Right lobe of liver (tissue), 6 donors: ENCODE measurements around the gene NSMF. TPM values are rescaled to one million over a fixed set of nuclear protein-coding genes. Genes with fewer than 3 reads are reported as not detected.
"Not testable (repeated sequence)": the region's sequence is repeated elsewhere in the genome, so short reads cannot be mapped to it uniquely, and the experiment has no call there.

Experiments used
- ATAC-seq, 4 donors: fragments of 200-7000 bp; cut with Tn5 transposase; one replicate each; pipeline ENCODE4 v1.9.1; 2020; ENCODE audit warnings: mild to moderate bottlenecking in 4 of 4, moderate library complexity in 4 of 4
- DNase-seq, 3 donors: peaks; one replicate each; pipeline ENCODE4 v3.0.0-alpha.2; 2020
- H3K27ac ChIP-seq, 3 donors: fragments of 200-600 bp; one replicate each; pipeline ENCODE4 v1.8.0; 2022
- H3K27me3 ChIP-seq, 2 donors: fragments of 200-600 bp; one replicate each; pipeline ENCODE4 v1.8.0; 2022
- H3K36me3 ChIP-seq, 4 donors: fragments of 200-600 bp; sonication (generic) in 1 of 4; one replicate each; pipeline versions ENCODE4 v1.5.1 to v1.8.0; 2017 to 2022; ENCODE audit warnings: control low read depth in 1 of 4
- H3K4me1 ChIP-seq, 4 donors: fragments of 200-600 bp; sonication (generic) in 1 of 4; one replicate each; pipeline versions ENCODE4 v1.5.1 to v1.8.0; 2017 to 2022; ENCODE audit warnings: control low read depth in 1 of 4
- H3K4me3 ChIP-seq, 3 donors: fragments of 200-600 bp; one replicate each; pipeline ENCODE4 v1.8.0; 2022
- H3K9me3 ChIP-seq, 4 donors: fragments of 200-600 bp; sonication (generic) in 1 of 4; one replicate each; pipeline versions ENCODE4 v1.5.1 to v1.8.0; 2017 to 2022; ENCODE audit warnings: control low read depth in 1 of 4
- POLR2A ChIP-seq: fragments of 450-650 bp; IDR thresholded peaks from one replicate; pipeline ENCODE4 v1.6.1; 2017; ENCODE audit warnings: antibody characterized with exemption, mild to moderate bottlenecking
- WGBS: methylation state at CpG from one replicate; pipeline ENCODE4 v1.1.6; 2018; ENCODE audit warnings: low coverage, low lambda C conversion rate; ENCODE audit not compliant: insufficient coverage; ENCODE audit errors: missing lambda C conversion rate; 5-methylcytosine and 5-hydroxymethylcytosine counted together
- intact Hi-C, 2 donors: fragments of 100-400 bp; cut with DNase I; formaldehyde crosslinking; loops; one replicate each; pipeline versions ENCODE4 v1.11.2 to v1.14.1; 2022
- total RNA-seq, 6 experiments: library from RNA; depleted of rRNA in 2 of 6; stranded (reverse); fragments of >200 nt in 2 of 6; fragmentation: NEBNext Ultra II Directional in 3 of 6; extraction: Animal tissue kit (Norgen Biotek cat#: 25700) in 3 of 6; gene quantifications; one replicate each; pipeline versions ENCODE4 v1.1.0 to v1.2.4, GENCODE V29; 2016 to 2023
- TF ChIP-seq, protein P1 (sequence below), 4 donors: fragments of 200-600 bp in 3 of 4; fragments of 450-650 bp in 1 of 4; IDR thresholded peaks; one replicate each; pipeline versions ENCODE4 v1.5.1 to v1.8.0; 2016 to 2022; ENCODE audit warnings: antibody characterized with exemption in 4 of 4, mild to moderate bottlenecking in 2 of 4
- donor health status: DM: no; HTN: yes; CAD: no.
- donor health status: DM: no; HTN: no; CAD: no.
- donor health status: DM: no; HTN: no; CAD: no.
- donor health status: DM: no; HTN: yes; CAD: no.
- donor health status: DM: no; HTN: yes; CAD: no.

Gene NSMF
- total RNA-seq, 6 experiments from 2014 or later = 15.6 to 55.4 (median 20.1) TPM

GRCh38 chr9:137412431-137412830 is 46.7 kb downstream of the NSMF start:
- Histone ChIP-seq H3K36me3 (no peaks in the 10 kb centered on the region), H3K4me1 (peaks cover 0 to under 1% (median 0%) of the 10 kb centered on the region in 4 donors), H3K27ac (peak overlapping the region; percentile 26 to 70 (median 29)), H3K4me3 (no peak overlapping the region), H3K27me3 (no peaks in the 10 kb centered on the region), H3K9me3 (no peaks in the 10 kb centered on the region)
- no peak for DNase-seq
- ATAC-seq = no peak
- 62% methylated on average over 6 of the region's 10 CpGs for WGBS
- TF ChIP-seq, protein P1, sequence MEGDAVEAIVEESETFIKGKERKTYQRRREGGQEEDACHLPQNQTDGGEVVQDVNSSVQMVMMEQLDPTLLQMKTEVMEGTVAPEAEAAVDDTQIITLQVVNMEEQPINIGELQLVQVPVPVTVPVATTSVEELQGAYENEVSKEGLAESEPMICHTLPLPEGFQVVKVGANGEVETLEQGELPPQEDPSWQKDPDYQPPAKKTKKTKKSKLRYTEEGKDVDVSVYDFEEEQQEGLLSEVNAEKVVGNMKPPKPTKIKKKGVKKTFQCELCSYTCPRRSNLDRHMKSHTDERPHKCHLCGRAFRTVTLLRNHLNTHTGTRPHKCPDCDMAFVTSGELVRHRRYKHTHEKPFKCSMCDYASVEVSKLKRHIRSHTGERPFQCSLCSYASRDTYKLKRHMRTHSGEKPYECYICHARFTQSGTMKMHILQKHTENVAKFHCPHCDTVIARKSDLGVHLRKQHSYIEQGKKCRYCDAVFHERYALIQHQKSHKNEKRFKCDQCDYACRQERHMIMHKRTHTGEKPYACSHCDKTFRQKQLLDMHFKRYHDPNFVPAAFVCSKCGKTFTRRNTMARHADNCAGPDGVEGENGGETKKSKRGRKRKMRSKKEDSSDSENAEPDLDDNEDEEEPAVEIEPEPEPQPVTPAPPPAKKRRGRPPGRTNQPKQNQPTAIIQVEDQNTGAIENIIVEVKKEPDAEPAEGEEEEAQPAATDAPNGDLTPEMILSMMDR (IDR thresholded peaks at IDR 0.05) = no peak
- TF ChIP-seq POLR2A = no peak
- intact Hi-C loops = no loop called here

- Histone ChIP-seq H3K27me3 (no peaks in the 10 kb centered on the region), H3K36me3 (no peaks in the 10 kb centered on the region), H3K27ac (peak overlapping the region; percentile 26 to 70 (median 29)), H3K4me1 (peaks cover 0 to 7% (median 2%) of the 10 kb centered on the region in 4 donors), H3K4me3 (no peak overlapping the region), H3K9me3 (no peaks in the 10 kb centered on the region)
- 47% methylated on average over 13 of the region's 30 CpGs for WGBS
- ATAC-seq = peak; percentile 44 to 62 (median 52)
- no peak for TF ChIP-seq POLR2A
- TF ChIP-seq, protein P1 (IDR thresholded peaks at IDR 0.05) = no peak
- DNase-seq = peak; percentile 61 to 81 (median 72)
- intact Hi-C loops = no loop called here
These were observed 47.3 kb downstream of the NSMF start for GRCh38 chr9:137411645-137412380.

DNA sequence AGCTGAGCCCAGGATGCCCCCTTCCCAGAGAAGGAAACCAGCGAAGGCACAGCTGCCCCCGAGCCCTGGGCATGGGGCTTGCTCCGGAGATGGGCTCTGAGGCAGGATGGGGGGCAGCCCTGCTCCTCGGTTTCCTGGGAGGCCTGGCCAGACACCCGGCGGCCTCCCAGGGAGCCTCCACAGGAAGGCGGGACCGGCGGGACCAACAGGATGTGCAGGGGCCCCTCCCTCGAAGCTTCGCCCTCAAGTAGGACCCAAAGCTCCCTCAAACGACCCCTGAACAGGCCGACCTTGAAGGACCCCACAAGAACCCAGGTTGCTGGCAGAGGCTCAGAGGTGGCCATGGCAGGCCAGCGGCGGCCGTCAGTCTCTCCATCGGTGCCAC is 47.9 kb downstream of the NSMF start:
- H3K27ac ChIP-seq = peak overlapping the region in 1 of 3 donors; percentile 16

DNA sequence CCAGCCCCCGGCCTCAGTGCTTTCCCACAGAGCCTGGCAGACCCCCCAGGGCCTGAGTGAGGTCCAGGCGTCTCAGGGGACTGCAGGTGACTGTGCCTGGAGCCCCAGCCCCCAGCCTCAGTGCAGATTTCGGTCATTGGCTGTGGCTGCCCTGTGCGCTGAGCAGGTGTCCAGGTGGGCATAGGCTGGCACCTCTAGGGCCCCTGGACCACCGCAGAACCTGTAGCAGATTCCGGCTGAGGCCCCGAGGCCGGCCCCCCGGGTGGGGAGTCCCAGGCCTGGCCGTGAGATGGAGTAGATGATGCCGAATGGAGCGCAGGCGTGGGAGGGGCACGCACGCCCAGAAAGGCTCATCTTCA is 48.3 kb downstream of the NSMF start:
- no peak for ATAC-seq
- intact Hi-C loops = no loop called here
- no peaks in the 10 kb centered on the region for H3K36me3 ChIP-seq
- no peaks in the 10 kb centered on the region for H3K9me3 ChIP-seq
- WGBS = no CpG with 5 or more reads among the region's 15 CpGs
- peaks cover 0 to 12% (median 5%) of the 10 kb centered on the region in 4 donors for H3K4me1 ChIP-seq
- no peak for TF ChIP-seq POLR2A
- TF ChIP-seq, protein P1 (IDR thresholded peaks at IDR 0.05) = no peak
- H3K4me3 ChIP-seq = no peak overlapping the region
- H3K27me3 ChIP-seq = no peaks in the 10 kb centered on the region
- DNase-seq = no peak
- peak overlapping the region in 1 of 3 donors; percentile 16 for H3K27ac ChIP-seq

More for the DNA sequence above, 47.9 kb downstream of the NSMF start:
- H3K4me3 ChIP-seq = no peak overlapping the region
- intact Hi-C loops = no loop called here
- ATAC-seq = no peak
- H3K36me3 ChIP-seq = no peaks in the 10 kb centered on the region
- no peaks in the 10 kb centered on the region for H3K27me3 ChIP-seq
- peak in 1 of 3 donors; percentile 43 for DNase-seq
- TF ChIP-seq, protein P1 (IDR thresholded peaks at IDR 0.05) = no peak
- no peak for TF ChIP-seq POLR2A
- H3K9me3 ChIP-seq = no peaks in the 10 kb centered on the region
- peaks cover 0 to 12% (median 5%) of the 10 kb centered on the region in 4 donors for H3K4me1 ChIP-seq
- WGBS = 20% methylated on average over 4 of the region's 17 CpGs

DNA sequence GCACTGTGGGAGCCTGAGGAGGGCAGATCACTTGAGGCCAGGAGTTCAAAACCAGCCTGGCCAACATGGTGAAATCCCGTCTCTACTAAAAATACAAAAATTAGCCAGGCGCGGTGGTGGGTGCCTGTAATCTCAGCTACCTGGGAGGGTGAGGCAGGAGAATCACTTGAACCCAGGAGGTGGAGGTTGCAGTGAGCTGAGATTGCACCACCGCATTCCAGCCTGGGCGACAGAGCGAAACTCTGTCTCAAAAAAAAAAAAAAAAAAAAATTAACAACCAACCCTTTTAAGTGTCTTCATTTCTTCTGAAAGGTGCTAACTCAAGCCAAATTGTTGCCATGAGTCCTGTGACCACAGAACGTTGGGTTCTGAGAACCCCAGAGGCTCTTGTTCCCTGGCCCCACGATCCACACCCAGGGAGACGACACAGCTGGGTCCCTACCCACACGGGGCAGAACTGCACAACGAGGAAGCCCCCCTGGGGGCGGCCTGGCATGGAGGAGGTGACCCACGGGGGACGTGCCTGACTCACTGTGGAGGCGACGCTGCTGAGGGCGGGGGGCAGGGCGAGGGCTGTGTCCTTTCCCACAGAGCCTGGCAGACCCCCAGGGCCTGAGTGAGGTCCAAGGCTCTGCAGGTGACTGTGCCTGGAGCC is 48.8 kb downstream of the NSMF start:
- intact Hi-C loops, H3K27me3 ChIP-seq, H3K36me3 ChIP-seq, DNase-seq, ATAC-seq, H3K9me3 ChIP-seq, H3K27ac ChIP-seq, H3K4me3 ChIP-seq: not testable (repeated sequence)
- H3K4me1 ChIP-seq = peaks cover 0 to 12% (median 5%) of the 10 kb centered on the region in 4 donors
- 78% methylated on average over 6 of the region's 18 CpGs for WGBS
